ENCODE data around the gene LAIR2. TPM values are rescaled to one million over a fixed set of nuclear protein-coding genes. Genes with fewer than 3 reads are reported as not detected.

Gene LAIR2
- total RNA-seq, 1 experiment from 2014 or later, result not detected

DNA sequence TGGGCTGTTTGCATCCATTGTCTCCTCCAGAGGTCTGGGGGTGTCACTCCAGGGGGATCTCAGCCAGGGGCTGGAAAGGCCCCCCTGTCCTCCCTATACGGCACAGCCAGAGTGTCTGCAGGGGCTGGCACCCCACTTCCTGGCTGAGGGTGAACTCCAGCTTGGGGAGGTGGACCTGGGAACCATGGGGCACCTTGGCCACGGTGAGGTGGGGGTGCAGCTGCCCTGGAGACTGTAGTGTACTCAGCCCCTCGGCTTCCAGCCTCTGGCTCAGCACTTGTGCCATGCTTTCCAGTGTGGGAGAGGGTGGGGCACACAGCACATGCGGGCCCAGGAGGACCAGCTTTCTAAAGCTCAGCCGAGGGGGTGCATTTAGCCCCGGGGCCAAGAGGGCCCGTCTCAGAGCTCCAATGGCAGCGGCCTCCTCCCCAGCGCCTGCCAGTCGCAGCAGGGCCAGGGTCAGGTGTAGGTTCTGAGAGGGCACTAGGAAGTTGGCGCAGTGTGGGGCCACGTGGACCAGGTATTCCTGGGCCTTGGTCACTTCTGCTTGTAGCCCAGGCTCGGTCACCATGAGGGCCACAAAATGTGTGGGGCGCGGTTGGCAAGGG is 40.5 kb upstream of the LAIR2 start:
- H3K36me3 Mint-ChIP-seq (ENCODE audit: insufficient read depth, unreplicated experiment), result peaks cover 87% of the 10 kb centered on the region
- BruUV-seq (replicated peaks), result no TSS peak
- intact Hi-C loops (cut with micrococcal nuclease; ENCODE audit: unreplicated experiment), result loop anchor here (5.0 kb wide), 2 partner anchors 270 to 1680 kb away; partner anchors contain the start of genes TSEN34 and ZNF444
- ChIA-PET CTCF (interaction anchor here (0.6 to 1.9 kb wide), 2 partner anchors 14 to 15 kb away, joined by 3 to 12 read pairs; partner anchors contain the start of gene LENG8), POLR2A (interaction anchor here (0.6 to 3.1 kb wide), 4 partner anchors 9 to 273 kb away, joined by 3 to 48 read pairs (median 4); partner anchors contain the start of genes LENG8 and MBOAT7)
- no peaks in the 10 kb centered on the region for H3K27me3 ChIP-seq (replicated peaks; ENCODE audit: control insufficient read depth, insufficient read depth, low read length)
- H3K27me3 Mint-ChIP-seq (ENCODE audit: insufficient read depth, unreplicated experiment), result no peaks in the 10 kb centered on the region
- no peaks in the 10 kb centered on the region for H3K9me3 Mint-ChIP-seq (ENCODE audit: unreplicated experiment)
- TF ChIP-seq, protein P1, sequence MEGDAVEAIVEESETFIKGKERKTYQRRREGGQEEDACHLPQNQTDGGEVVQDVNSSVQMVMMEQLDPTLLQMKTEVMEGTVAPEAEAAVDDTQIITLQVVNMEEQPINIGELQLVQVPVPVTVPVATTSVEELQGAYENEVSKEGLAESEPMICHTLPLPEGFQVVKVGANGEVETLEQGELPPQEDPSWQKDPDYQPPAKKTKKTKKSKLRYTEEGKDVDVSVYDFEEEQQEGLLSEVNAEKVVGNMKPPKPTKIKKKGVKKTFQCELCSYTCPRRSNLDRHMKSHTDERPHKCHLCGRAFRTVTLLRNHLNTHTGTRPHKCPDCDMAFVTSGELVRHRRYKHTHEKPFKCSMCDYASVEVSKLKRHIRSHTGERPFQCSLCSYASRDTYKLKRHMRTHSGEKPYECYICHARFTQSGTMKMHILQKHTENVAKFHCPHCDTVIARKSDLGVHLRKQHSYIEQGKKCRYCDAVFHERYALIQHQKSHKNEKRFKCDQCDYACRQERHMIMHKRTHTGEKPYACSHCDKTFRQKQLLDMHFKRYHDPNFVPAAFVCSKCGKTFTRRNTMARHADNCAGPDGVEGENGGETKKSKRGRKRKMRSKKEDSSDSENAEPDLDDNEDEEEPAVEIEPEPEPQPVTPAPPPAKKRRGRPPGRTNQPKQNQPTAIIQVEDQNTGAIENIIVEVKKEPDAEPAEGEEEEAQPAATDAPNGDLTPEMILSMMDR (IDR thresholded peaks at IDR 0.05; ENCODE audit: insufficient read depth in 1 of 2, low read depth in 1 of 2, low read length in 1 of 2, severe bottlenecking in 1 of 2, unreplicated experiment in 1 of 2), result no peak
- H3K4me3 ChIP-seq (ENCODE audit: low read depth, low read length), result peak overlapping the region; percentile 69
- no peak for DNase-seq
- peak overlapping the region; percentile 67 for H3K27ac Mint-ChIP-seq (ENCODE audit: unreplicated experiment)
- H3K4me3 Mint-ChIP-seq (ENCODE audit: unreplicated experiment), result peak overlapping the region; percentile 92
- H3K9me3 ChIP-seq, result no peaks in the 10 kb centered on the region
- peaks cover 25% of the 10 kb centered on the region for H3K4me1 Mint-ChIP-seq (ENCODE audit: low read depth, unreplicated experiment)
- H3K36me3 ChIP-seq (ENCODE audit: control insufficient read depth, insufficient read depth, low read length), result peaks cover 7% of the 10 kb centered on the region; the same call in 1 of the 2 replicates
- peaks cover 15% of the 10 kb centered on the region for H3K4me1 ChIP-seq

DNA sequence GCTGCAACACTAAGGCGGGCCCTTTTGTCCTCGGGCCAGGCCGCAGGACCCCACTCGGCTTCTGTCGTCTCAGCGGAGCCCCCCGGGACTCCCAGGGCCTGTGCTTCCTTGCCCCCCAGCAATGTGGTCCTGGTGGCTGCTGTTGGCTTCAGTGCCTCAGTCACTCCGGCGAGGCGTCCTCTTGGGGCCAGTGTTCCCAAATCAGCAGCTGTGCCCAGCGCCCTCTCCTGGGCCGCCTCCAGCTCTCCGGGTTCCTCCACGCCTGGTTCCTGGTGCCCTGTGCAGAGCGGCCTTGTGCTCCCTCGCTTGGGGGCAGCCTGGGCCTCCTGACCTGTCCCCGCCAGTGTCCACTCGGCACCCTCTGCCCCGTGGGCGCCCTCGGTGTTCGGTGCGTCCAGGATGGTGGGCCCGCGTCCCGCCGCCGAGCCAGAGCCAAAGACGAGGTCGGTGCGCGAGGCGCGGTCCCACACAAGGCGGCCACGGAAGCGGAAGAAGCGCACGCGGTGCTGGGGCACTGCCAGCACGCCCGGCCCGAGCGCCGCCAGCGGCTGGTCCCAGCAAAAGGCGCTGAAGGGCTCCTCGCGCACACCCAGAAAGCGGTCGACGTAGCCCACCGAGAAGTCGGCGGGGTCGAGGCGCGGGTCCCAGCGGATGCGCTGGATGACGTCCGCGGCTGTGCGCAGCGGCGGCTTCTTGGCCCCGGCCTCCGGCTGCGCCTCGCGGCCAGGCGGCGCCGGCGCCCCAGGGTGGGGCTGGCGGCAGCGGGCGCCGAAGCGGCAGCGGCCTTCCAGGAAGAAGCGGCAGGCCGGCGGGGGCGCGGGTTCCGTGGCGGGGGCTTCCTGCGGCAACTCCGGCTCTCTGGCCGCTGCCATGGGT is 39.7 kb upstream of the LAIR2 start:
- no peaks in the 10 kb centered on the region for H3K27me3 ChIP-seq (replicated peaks; ENCODE audit: control insufficient read depth, insufficient read depth, low read length)
- BruUV-seq (replicated peaks), result TSS peak; percentile 51
- TF ChIP-seq, protein P1 (IDR thresholded peaks at IDR 0.05; ENCODE audit: insufficient read depth in 1 of 2, low read depth in 1 of 2, low read length in 1 of 2, severe bottlenecking in 1 of 2, unreplicated experiment in 1 of 2), result peak in 1 of 2 experiments; percentile 55
- intact Hi-C loops (cut with micrococcal nuclease; ENCODE audit: unreplicated experiment), result loop anchor here (5.0 kb wide), 2 partner anchors 271 to 1679 kb away; partner anchors contain the start of genes TSEN34 and ZNF444
- Mint-ChIP-seq H3K4me1 (ENCODE audit: low read depth, unreplicated experiment) (peaks cover 25% of the 10 kb centered on the region), H3K9me3 (ENCODE audit: unreplicated experiment) (no peaks in the 10 kb centered on the region), H3K27me3 (ENCODE audit: insufficient read depth, unreplicated experiment) (no peaks in the 10 kb centered on the region), H3K27ac (ENCODE audit: unreplicated experiment) (peak overlapping the region; percentile 99), H3K36me3 (ENCODE audit: insufficient read depth, unreplicated experiment) (peaks cover 80% of the 10 kb centered on the region), H3K4me3 (ENCODE audit: unreplicated experiment) (peak overlapping the region; percentile 92)
- H3K4me3 ChIP-seq (ENCODE audit: low read depth, low read length), result peak overlapping the region; percentile 69
- ChIA-PET CTCF (interaction anchor here (0.6 to 1.9 kb wide), 6 partner anchors 14 to 684 kb away, joined by 3 to 12 read pairs (median 3); partner anchors contain the start of genes LENG8 and MBOAT7), POLR2A (interaction anchor here (0.6 to 3.1 kb wide), 7 partner anchors 9 to 600 kb away, joined by 3 to 48 read pairs (median 4); partner anchors contain the start of genes CNOT3, LENG8, MBOAT7 and TSEN34)
- peaks cover 4% of the 10 kb centered on the region; the same call in 1 of the 2 replicates for H3K36me3 ChIP-seq (ENCODE audit: control insufficient read depth, insufficient read depth, low read length)
- peak; percentile 71 to 81 for DNase-seq
- H3K4me1 ChIP-seq, result peaks cover 15% of the 10 kb centered on the region
- H3K9me3 ChIP-seq, result no peaks in the 10 kb centered on the region
